OCI-LY7 (cell line): ENCODE measurements around the gene ZNF639.

Source experiments
- CTCF ChIP-seq: fragments of 200-600 bp; sonication (generic); conservative IDR thresholded peaks from 2 replicates; pipeline ENCODE4 v1.5.1; 2014; ENCODE audit warnings: mild to moderate bottlenecking, antibody characterized with exemption, low read length, moderate library complexity, mixed read lengths
- EZH2phosphoT487 ChIP-seq: fragments of 200-600 bp; sonication (generic); IDR thresholded peaks from 2 replicates; pipeline ENCODE4 v1.6.1; 2018; ENCODE audit warnings: low read depth, borderline replicate concordance, mild to moderate bottlenecking, mixed run types, antibody characterized with exemption, low read length, moderate library complexity, mixed read lengths

GRCh38 chr3:179279837-179280236, 43.0 kb upstream of the ZNF639 start:
- no peak for TF ChIP-seq CTCF
- TF ChIP-seq EZH2phosphoT487: no peak
